NCI-H748 (cell line): ENCODE measurements around the gene AKAP13.

ENCODE experiments used
- DNase-seq: peaks from one replicate; lab custom pipeline; 2025; ENCODE audit not compliant: unreplicated experiment; lab: John Stamatoyannopoulos, UW

AKAP13 gene

GRCh38 chr15:85382942-85383341, 2.5 kb downstream of the AKAP13 start:
- DNase-seq = no peak

GRCh38 chr15:85383470-85384148, 3.2 kb downstream of the AKAP13 start:
- DNase-seq = no peak

GRCh38 chr15:85386261-85386660, 5.9 kb downstream of the AKAP13 start:
- DNase-seq = no peak

- no peak for DNase-seq
Measured at GRCh38 chr15:85388566-85389305, 8.3 kb downstream of the AKAP13 start.

- no peak for DNase-seq
Measured at GRCh38 chr15:85389306-85389650, 8.9 kb downstream of the AKAP13 start.

- no peak for DNase-seq
Measured at GRCh38 chr15:85389772-85390171, 9.4 kb downstream of the AKAP13 start.

GRCh38 chr15:85393210-85393609, 12.8 kb downstream of the AKAP13 start:
- DNase-seq = no peak

GRCh38 chr15:85394554-85395333, 14.3 kb downstream of the AKAP13 start:
- DNase-seq = no peak

- no peak for DNase-seq
Measured at GRCh38 chr15:85396554-85396953, 16.2 kb downstream of the AKAP13 start.

GRCh38 chr15:85397151-85397550, 16.7 kb downstream of the AKAP13 start:
- no peak for DNase-seq

GRCh38 chr15:85397926-85398325, 17.5 kb downstream of the AKAP13 start:
- DNase-seq = no peak

- no peak for DNase-seq
Measured at GRCh38 chr15:85398822-85399221, 18.4 kb downstream of the AKAP13 start.

GRCh38 chr15:85399627-85400026, 19.2 kb downstream of the AKAP13 start:
- DNase-seq = no peak

GRCh38 chr15:85400606-85401005, 20.2 kb downstream of the AKAP13 start:
- DNase-seq = no peak

- DNase-seq = no peak
Measured at GRCh38 chr15:85401108-85401774, 20.8 kb downstream of the AKAP13 start.

GRCh38 chr15:85402195-85402881, 21.9 kb downstream of the AKAP13 start:
- no peak for DNase-seq

GRCh38 chr15:85403745-85404144, 23.3 kb downstream of the AKAP13 start:
- no peak for DNase-seq

- no peak for DNase-seq
Measured at GRCh38 chr15:85404176-85404917, 23.9 kb downstream of the AKAP13 start.

GRCh38 chr15:85404918-85405866, 24.8 kb downstream of the AKAP13 start:
- no peak for DNase-seq
